ENCODE data around the gene SOX10.
A peak's percentile ranks its signal among the peaks of the same experiment; 100 is the strongest.
"Not testable (repeated sequence)": the region's sequence is repeated elsewhere in the genome, so short reads cannot be mapped to it uniquely, and the experiment has no call there.

Gene SOX10

DNA sequence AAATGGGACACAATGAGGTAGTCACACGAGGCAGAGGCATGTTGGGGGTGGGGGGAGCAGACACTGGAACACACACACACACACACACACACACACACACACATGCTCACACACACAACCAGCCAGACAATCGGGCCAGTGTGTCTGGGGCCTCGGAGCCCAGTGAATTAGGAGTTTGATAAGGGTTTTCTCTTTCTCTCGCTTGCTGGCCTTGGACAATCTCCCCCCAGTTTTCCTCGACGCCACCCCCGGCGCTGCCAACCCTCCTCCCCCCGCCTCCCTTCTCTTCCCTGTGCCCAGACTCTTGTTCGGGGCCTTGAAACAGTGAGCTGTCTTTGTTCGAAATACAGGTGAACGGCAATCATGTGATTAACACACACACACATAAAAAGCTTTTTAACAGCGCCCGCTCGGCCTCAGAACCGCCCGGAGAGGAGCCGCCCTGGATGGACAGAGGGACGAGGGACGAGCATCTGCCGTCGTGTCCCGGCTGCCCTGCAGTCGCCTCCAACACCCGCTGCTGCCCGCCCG, 1.5 kb upstream of the SOX10 start:
- DNase-seq (ENCODE audit: low spot score) = peak; percentile 96

DNA sequence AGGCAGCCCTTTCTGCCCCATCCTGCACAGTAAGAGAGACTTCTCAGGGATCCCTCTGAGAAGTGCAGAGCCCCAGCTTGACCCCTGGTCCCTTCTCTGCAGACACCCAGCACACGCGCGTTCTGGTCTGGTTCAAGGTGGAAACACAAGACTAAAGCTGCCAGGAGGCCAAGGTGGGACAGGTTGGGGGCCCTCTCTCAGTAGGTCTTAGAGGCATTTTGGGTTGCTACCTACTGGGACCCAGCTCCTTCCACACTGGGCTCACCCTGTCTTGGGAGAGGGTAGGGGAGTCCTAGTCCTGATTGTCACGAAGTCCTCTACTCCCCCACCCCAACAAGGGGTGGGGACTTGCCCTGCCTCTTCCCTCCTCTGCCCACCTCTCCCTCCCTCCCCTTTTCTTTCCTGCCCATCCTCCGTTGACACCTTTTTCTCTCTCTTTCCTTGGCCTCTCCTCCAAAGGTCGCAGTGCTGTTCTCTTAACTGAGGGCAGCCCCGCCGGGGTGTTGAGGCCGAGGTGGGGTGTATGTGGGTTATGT, 763 bp upstream of the SOX10 start:
- no peak for DNase-seq (ENCODE audit: low spot score)

GRCh38 chr22:37982938-37983859, 1.2 kb downstream of the SOX10 start:
- no peak for DNase-seq (ENCODE audit: low spot score)

DNA sequence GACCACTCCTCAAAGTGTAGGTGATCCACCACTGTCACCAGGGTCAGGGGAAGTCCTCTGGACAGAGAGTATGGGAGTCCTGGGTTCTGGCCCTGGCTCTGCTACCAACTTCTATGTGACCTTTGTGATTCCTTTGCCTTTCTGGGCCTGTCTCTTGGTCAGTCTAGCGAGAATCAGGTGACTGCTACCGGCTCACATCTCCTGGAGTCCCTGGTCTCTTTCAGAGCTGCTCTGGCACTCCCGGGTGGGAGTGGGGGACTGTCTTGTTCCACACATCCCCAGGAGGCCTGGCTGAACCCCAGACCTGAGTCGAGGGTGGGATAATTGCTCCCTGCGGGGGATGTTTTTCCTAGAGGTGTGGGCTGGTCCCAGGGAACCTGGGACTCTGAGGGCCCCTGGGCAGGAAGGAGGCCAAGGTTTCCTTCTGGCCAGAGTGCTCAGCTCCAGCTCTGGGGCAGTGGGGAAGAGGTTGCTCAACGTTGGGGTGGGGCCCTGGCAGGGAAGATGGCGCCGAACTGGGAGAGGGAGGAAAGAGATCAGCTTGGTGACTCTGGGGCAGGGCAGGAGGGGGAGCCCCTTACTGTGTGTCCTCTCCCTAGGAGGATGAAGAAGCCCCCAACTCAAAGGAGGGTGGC, 2.1 kb downstream of the SOX10 start:
- no peak for DNase-seq (ENCODE audit: low spot score)

- no peak for DNase-seq (ENCODE audit: low spot score)
Measured at GRCh38 chr22:37981282-37982011, 2.9 kb downstream of the SOX10 start.

- no peak for DNase-seq (ENCODE audit: low spot score)
Measured at GRCh38 chr22:37979782-37980181, 4.6 kb downstream of the SOX10 start.

DNA sequence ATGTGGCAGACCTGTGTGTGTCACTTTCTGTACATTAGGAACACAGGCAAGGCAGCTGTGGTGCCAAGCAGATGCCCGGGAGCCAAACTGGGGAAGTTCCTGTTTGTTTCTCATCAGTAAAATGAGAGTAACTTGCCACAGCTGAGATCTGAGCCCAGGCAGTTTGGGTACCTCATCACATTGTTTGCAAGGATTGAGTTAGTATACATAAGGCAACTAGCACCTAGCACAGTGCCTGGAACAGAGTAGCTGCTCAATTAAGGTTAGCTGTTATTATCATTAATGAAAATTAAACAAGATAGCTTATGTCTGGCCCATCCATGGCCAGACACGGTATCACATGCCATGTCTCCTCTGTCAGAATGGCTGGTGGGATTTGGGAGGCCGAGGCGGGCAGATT, 7.8 kb downstream of the SOX10 start:
- DNase-seq (ENCODE audit: low spot score) = no peak

GRCh38 chr22:37976022-37976421, 8.3 kb downstream of the SOX10 start:
- not testable (repeated sequence) for DNase-seq (ENCODE audit: low spot score)

GRCh38 chr22:37975153-37975552, 9.2 kb downstream of the SOX10 start:
- DNase-seq (ENCODE audit: low spot score) = no peak

GRCh38 chr22:37973271-37974170, 10.8 kb downstream of the SOX10 start:
- DNase-seq (ENCODE audit: low spot score) = no peak

DNA sequence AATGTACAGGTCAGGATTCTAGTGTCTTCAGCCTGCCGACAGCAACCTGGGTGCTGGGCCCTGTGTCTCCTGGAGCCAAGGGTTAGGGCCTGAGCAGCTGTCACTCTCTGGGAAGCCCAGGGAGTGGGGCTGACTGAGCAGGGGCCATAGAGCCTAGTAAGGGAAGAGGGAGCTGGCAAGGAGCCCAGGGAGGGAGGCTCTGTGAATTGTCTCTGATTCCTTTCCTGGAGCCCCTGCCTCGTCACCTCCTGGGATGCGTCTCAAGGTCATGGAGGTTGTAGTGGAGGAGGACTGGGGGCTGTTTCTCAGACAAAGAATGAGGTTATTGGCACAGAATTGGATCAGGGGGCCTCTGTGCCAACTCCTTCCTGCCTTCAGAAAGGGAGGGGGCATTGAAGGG, 11.8 kb downstream of the SOX10 start:
- no peak for DNase-seq (ENCODE audit: low spot score)

DNA sequence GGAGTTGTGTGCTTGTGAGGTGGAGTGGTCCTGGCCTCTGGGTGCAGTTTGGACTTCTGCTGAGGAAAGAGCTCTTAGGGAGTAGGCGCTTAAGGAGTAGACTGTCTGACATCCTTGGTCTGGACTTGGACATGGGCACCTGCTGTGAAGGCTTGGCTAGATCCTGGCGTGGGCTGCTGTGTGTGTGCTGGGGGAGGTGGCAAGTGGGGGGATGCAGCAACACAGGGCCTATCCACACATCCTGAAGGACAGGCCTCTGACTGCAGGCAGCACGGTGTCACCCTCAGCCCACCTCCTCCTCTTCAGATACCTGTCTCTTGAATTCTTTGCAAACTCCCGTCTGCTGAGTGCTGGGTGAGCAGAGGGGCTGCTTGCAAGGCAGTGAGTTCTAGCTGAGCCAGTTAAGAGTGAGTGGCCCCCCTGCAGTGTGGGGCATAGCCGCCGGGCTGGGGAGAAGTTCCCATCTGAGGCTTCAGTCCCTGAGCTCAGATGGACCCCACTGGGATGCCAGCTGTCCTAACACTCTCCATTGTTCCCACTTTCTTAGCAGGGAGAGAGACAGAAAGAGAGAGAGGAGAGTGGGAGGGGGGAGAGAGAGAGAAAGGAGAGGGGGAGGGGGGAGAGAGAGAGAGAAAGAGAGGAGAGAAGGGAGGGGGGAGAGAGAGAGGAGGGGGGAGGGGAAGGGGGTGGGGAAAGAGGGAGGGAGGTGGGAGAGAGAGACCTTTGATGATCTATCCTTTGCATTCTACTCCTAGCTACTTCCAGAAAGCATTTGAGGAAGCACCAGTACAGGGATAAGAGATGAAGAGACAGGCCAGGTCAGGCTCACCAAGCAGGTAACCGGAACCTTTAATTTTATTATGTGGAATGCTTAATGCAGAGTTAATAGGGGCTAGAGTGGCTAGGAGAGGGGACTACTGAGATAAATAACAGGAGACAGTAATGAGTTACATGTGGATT, 12.6 kb downstream of the SOX10 start:
- no peak for DNase-seq (ENCODE audit: low spot score)

DNA sequence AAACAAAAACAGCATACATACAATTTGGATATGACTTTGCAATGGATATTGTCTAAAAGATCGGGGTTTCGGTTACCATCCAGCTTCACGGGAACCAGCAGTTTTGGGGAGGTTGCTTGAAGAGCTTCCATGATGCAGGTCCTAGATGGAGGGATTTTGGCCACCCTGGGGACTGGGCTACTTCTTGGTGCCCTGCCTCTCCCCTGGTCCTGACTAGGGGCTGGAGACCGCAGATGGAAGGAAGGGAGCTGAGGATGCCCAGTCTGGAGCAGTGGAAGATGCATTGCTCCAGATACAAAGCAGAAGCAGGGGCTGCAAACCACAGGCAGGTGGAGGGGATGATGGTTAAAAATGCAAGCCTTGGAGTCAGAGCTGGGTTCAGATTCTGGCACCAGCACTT, 13.5 kb downstream of the SOX10 start:
- no peak for DNase-seq (ENCODE audit: low spot score)

DNA sequence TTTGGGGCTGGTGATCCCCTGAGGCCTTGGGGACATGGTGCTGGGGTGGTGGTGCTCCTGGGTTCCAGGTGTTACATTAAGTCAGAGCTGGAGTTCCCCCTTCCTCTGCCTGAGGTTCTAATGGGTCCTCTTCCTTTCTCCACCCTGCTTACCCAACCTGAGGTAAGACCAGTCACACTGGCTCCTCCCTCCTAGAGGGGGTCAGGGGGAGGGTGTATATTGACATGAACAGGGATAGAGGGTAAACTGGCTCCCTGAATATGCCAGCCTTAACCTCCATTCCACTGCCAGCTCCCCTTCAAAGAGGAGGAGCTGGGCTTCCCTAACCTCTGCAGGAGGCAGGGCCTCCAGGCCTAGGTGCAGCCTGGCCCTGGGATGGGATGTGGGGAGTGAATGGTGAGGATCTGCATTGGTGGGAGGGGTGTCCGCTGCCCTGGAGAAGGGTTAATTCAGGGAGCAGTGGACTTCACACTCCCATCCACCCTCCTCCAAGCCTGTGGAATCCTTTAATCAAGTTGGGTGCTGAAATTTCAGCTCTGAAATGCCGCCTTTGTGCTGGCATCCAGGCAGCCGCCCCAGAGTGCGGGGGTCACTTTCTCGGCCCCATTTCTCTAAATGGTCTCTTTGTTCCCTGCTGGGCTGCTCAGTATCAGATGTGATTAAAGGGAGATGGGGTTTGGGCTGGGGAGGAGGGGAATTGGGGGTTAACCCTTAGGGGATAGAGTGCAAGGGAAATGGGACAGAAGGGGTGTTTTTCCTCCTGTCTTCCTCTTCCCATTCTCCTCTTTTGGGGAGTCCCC, 15.7 kb downstream of the SOX10 start:
- peak; percentile 84 for DNase-seq (ENCODE audit: low spot score)

DNA sequence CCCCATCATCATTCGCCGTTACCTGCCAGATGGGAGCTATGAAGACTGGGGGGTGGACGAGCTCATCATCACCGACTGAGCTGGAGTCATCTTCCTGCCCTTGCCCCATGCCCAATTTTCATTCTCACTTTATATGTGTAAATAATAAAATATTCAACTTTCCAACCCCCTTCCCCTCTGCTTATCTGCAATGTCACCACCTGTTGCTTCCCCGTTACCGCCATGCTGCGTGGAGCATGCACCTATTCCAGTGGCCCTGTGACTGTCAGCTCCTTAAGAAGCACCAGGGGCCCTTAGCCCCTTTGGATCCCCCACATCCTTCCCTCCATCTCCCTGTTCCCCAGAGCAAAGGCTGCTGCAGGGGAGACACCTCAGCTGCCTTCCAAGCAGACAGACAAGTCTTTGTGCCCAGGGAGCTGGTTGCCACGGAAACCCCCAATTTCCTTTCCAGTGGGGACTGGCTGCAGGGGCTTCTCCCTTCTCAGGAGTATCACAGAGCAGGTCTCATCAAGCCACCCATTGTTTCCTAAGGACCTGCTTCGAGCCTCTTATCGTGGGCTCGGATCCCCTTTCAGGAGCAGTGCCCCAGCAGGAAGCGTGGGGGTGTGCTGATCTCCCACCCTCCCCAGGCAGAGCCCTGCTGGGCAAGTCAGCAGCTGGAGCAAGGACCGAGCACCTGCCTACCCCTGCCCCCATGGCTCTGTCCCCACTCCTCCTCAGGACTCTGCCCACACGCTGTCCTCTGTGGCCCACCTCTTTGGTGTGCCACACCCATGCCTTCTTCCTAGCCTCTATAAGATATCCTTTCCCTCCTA, 16.5 kb downstream of the SOX10 start:
- DNase-seq (ENCODE audit: low spot score) = peak; percentile 94

DNA sequence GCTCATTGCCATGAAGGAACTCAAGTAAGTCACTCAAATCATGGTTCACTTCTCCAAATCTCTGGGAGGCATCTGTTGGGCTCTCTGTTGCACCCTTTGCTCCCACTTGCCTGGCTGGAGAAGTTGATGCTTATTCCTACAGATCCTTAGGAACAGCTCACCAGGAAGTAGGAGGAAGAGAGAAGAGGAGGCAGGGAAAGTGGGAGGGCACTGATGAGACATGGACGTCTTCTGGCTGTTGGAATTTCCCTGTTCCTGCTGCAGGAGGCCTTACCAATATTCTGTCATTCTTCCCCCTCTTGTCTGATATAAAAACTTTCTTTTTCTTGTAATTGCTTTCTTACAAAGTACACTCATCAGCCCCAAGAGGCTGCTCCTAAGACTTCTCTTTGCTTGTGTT, 17.2 kb downstream of the SOX10 start:
- DNase-seq (ENCODE audit: low spot score) = no peak

GRCh38 chr22:37965940-37966664, 18.3 kb downstream of the SOX10 start:
- DNase-seq (ENCODE audit: low spot score) = no peak

DNA sequence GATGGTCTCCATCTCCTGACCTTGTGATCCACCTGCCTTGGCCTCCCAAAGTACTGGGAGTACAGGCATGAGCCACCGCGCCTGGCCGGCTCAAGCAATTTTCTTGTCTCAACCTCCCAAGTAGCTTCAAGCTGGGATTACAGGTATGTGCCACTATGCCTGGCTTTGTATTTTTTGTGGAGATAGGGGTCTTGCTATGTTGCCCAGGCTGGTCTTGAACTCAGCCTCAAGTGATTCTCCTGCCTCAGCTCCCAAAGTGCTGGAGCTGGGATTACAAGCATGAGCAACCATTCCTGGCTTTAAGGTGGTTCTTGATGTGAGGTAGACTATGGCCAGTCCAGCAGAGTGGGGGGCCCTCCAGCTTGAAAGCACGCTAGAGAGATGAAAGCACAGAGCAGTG, 23.3 kb downstream of the SOX10 start:
- DNase-seq (ENCODE audit: low spot score) = no peak
